ENCODE results near the gene NLRC5.
A peak's percentile ranks its signal among the peaks of the same experiment; 100 is the strongest.
"Not testable (repeated sequence)": the region's sequence is repeated elsewhere in the genome, so short reads cannot be mapped to it uniquely, and the experiment has no call there.

The NLRC5 gene

GRCh38 chr16:57003439-57004386, 14.4 kb downstream of the NLRC5 start:
- Mint-ChIP-seq H3K27me3 (no peaks in the 10 kb centered on the region), H3K4me1 (peaks cover 87% of the 10 kb centered on the region), H3K27ac (peak overlapping the region; percentile 42), H3K36me3 (peaks cover 63% of the 10 kb centered on the region), H3K9me3 (no peaks in the 10 kb centered on the region), H3K4me3 (no peak overlapping the region)
- no peak for DNase-seq
- CTCF ChIA-PET: interaction anchor here (0.7 to 1.6 kb wide), 4 partner anchors 19 to 40 kb away, joined by 3 to 4 read pairs (median 3); no protein-coding TSS in a partner anchor

DNA sequence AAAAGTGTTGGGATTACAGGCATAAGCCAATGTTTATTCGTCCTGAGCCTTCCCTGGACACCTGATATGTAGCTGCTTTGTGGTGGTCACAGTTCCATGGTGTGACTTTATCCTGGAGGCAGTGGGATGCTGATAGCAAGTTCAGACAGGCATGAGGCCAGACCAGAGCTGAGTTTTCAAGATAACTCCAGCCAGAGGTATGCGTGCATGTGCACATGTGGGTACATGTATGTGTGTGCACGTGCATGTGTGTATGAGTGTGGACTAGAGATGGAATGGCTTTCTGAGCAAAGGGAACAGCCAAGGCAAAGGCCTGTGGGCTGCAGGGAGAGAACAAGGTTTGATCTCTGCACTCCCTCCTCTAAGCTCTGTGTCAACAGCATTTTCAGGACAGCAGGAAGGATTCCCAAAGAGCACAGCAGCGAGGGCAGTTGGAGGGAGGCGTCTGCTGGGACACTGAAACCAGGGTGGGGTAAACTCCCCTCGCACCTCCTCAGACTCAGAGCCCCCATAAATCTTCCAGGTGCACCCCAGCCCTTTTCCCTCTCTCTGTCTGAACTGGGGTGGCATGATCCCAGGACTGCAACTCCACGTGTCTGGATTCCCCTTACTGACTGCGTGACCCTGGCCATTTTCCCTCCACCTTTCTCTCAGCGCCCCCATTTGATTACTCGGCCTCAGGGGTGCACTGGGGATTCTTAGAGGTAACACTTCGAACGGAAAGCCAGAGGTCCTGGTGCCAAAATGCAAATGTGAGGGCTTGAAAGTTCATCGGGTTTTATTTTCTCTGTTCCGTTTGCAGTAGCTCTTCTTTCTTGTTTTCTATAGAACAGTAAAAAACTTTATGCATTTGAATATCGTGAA, 15.3 kb downstream of the NLRC5 start:
- Mint-ChIP-seq H3K4me3 (no peak overlapping the region), H3K36me3 (peaks cover 55% of the 10 kb centered on the region), H3K27me3 (no peaks in the 10 kb centered on the region), H3K9me3 (no peaks in the 10 kb centered on the region), H3K27ac (peak overlapping the region; percentile 42), H3K4me1 (peaks cover 86% of the 10 kb centered on the region)
- no peak for DNase-seq
- CTCF ChIA-PET: interaction anchor here (0.7 to 2.2 kb wide), 5 partner anchors 9 to 37 kb away, joined by 3 to 7 read pairs (median 4); partner anchors contain the start of gene NLRC5

GRCh38 chr16:57005597-57005996, 16.2 kb downstream of the NLRC5 start:
- CTCF ChIA-PET: interaction anchor here (1.0 to 2.2 kb wide), 3 partner anchors 10 to 36 kb away, joined by 4 to 7 read pairs (median 4); partner anchors contain the start of gene NLRC5
- peaks cover 85% of the 10 kb centered on the region for H3K4me1 Mint-ChIP-seq
- not testable (repeated sequence) for H3K4me3 Mint-ChIP-seq, H3K9me3 Mint-ChIP-seq, H3K27me3 Mint-ChIP-seq
- peaks cover 58% of the 10 kb centered on the region for H3K36me3 Mint-ChIP-seq
- peak overlapping the region; percentile 46 for H3K27ac Mint-ChIP-seq
- DNase-seq: peak; percentile 20

DNA sequence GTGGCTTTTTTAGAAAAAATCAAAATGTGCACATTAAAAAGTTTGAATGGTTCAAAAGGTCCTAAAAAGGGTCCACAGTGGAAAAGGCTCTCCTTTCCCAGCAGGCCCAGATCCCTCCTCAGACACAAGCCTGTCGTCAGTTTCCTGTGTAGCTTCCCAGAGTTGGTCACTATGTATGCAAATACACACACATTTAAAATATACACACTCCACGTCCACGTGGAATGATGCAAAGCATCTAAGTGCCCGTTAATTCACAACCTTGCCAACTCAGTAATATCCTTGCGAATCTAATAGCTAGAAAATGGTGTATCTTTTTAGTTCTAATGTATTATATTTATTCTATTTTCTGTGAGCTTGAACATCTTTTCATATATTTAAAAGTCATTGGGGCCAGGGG, 17.7 kb downstream of the NLRC5 start:
- CTCF ChIA-PET: interaction anchor here (1.0 to 2.0 kb wide), 2 partner anchors 9 to 42 kb away, joined by 5 read pairs; no protein-coding TSS in a partner anchor
- H3K9me3 Mint-ChIP-seq: no peaks in the 10 kb centered on the region
- peaks cover 55% of the 10 kb centered on the region for H3K36me3 Mint-ChIP-seq
- H3K4me3 Mint-ChIP-seq: no peak overlapping the region
- peak overlapping the region; percentile 28 for H3K27ac Mint-ChIP-seq
- DNase-seq: peak; percentile 11
- H3K4me1 Mint-ChIP-seq: peaks cover 88% of the 10 kb centered on the region
- no peaks in the 10 kb centered on the region for H3K27me3 Mint-ChIP-seq

- Mint-ChIP-seq H3K4me3 (no peak overlapping the region), H3K27ac (no peak overlapping the region), H3K4me1 (peaks cover 90% of the 10 kb centered on the region), H3K36me3 (peaks cover 56% of the 10 kb centered on the region), H3K9me3 (no peaks in the 10 kb centered on the region), H3K27me3 (no peaks in the 10 kb centered on the region)
- no peak for DNase-seq
- CTCF ChIA-PET: interaction anchor here (1.0 to 2.0 kb wide), 2 partner anchors 10 to 43 kb away, joined by 5 read pairs; no protein-coding TSS in a partner anchor
Observed at GRCh38 chr16:57007530-57007929, 18.2 kb downstream of the NLRC5 start.

- Mint-ChIP-seq H3K4me1 (peaks cover 90% of the 10 kb centered on the region), H3K9me3 (no peaks in the 10 kb centered on the region), H3K27me3 (no peaks in the 10 kb centered on the region), H3K27ac (no peak overlapping the region), H3K4me3 (no peak overlapping the region), H3K36me3 (peaks cover 60% of the 10 kb centered on the region)
- no peak for DNase-seq
- CTCF ChIA-PET: interaction anchor here (1.3 to 2.0 kb wide), 2 partner anchors 34 to 44 kb away, joined by 4 to 5 read pairs; no protein-coding TSS in a partner anchor
Observed at GRCh38 chr16:57008440-57008839, 19.1 kb downstream of the NLRC5 start.

DNA sequence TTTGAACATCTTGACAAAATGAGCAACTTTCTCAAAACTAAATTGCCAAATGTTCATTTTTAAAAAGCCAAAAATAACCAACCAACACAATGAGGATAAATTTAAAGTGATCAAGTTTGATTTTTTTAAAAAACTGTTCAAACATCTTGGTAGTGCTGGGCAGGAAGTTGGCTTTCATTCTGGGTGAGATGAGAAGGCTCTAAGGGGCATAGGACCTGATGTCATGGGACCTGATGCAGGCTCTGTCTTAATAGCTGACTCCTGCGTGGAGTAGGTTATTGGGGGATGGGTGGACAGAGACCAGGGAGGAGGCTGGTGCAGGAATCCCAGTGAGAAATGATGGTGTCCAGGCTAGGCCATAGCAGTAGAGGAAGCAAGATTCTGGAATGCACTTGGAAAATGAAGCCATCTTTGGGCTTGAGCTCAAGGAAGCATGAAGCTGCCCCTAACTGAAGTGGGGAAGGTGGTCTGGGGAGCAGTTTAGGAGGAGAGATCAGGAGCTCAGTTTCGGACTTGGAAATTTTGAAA, 20.4 kb downstream of the NLRC5 start:
- Mint-ChIP-seq H3K27ac (peak overlapping the region; percentile 82), H3K36me3 (peaks cover 58% of the 10 kb centered on the region), H3K4me1 (peaks cover 90% of the 10 kb centered on the region), H3K4me3 (no peak overlapping the region), H3K27me3 (no peaks in the 10 kb centered on the region), H3K9me3 (no peaks in the 10 kb centered on the region)
- DNase-seq: peak; percentile 33
- CTCF ChIA-PET: interaction anchor here (1.0 to 1.3 kb wide), 3 partner anchors 32 to 78 kb away, joined by 3 to 4 read pairs (median 3); partner anchors contain the start of gene HERPUD1

DNA sequence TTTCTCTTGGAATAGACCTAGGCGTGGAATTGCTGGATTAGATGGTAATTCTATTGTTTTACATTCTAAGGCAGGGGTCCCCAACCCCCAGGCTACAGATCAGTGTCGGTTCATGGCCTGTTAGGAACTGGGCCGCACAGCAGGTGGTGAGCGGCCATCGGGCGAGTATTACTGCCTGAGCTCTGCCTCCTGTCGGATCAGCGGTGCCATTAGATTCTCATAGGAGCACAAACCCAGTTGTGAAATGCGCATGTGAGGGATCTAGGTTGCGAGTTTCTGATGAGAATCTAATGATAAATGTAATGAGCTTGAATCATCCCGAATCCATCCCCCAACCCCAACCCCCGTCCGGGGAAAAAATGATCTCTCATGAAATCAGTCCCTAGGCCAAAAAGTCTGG, 23.0 kb downstream of the NLRC5 start:
- H3K4me1 Mint-ChIP-seq: peaks cover 90% of the 10 kb centered on the region
- H3K4me3 Mint-ChIP-seq: no peak overlapping the region
- DNase-seq: peak; percentile 15
- H3K36me3 Mint-ChIP-seq: peaks cover 54% of the 10 kb centered on the region
- H3K9me3 Mint-ChIP-seq: no peaks in the 10 kb centered on the region
- no peaks in the 10 kb centered on the region for H3K27me3 Mint-ChIP-seq
- peak overlapping the region; percentile 76 for H3K27ac Mint-ChIP-seq
- CTCF ChIA-PET: no interaction called here

DNA sequence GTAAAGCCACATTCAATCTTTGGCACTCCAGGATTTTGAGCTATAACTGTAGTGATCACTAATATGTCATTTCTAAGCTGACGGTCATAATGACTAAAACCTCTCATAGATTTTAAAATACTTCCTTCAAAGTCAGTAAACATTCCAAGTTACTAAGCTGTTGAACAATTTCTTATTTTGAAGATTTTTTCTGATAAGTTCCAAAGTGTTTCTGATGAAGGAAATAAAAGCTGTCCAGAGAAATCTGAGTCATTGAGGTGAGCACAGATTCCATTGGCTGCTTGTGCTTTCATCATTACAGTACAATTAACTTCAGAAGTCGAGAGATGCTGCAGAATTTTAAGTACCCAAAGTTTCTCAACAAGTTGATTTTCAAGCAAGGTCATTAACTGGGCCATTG, 23.9 kb downstream of the NLRC5 start:
- no peaks in the 10 kb centered on the region for H3K27me3 Mint-ChIP-seq
- no peaks in the 10 kb centered on the region for H3K9me3 Mint-ChIP-seq
- H3K4me3 Mint-ChIP-seq: peak overlapping the region; percentile 54
- H3K36me3 Mint-ChIP-seq: peaks cover 63% of the 10 kb centered on the region
- DNase-seq: no peak
- peak overlapping the region; percentile 98 for H3K27ac Mint-ChIP-seq
- CTCF ChIA-PET: no interaction called here
- peaks cover 87% of the 10 kb centered on the region for H3K4me1 Mint-ChIP-seq

- H3K36me3 Mint-ChIP-seq: peaks cover 67% of the 10 kb centered on the region
- H3K9me3 Mint-ChIP-seq: no peaks in the 10 kb centered on the region
- CTCF ChIA-PET: no interaction called here
- peak; percentile 6 for DNase-seq
- H3K27ac Mint-ChIP-seq: peak overlapping the region; percentile 98
- H3K4me3 Mint-ChIP-seq: peak overlapping the region; percentile 54
- peaks cover 86% of the 10 kb centered on the region for H3K4me1 Mint-ChIP-seq
- no peaks in the 10 kb centered on the region for H3K27me3 Mint-ChIP-seq
Observed at GRCh38 chr16:57013902-57014301, 24.5 kb downstream of the NLRC5 start.

GRCh38 chr16:57016301-57016700, 26.9 kb downstream of the NLRC5 start:
- Mint-ChIP-seq H3K36me3 (peaks cover 76% of the 10 kb centered on the region), H3K9me3 (no peaks in the 10 kb centered on the region), H3K4me1 (peaks cover 83% of the 10 kb centered on the region), H3K4me3 (no peak overlapping the region), H3K27ac (peak overlapping the region; percentile 81), H3K27me3 (no peaks in the 10 kb centered on the region)
- DNase-seq: no peak
- CTCF ChIA-PET: interaction anchor here (1.6 kb wide), 1 partner anchor 51 kb away, joined by 6 read pairs; no protein-coding TSS in a partner anchor

DNA sequence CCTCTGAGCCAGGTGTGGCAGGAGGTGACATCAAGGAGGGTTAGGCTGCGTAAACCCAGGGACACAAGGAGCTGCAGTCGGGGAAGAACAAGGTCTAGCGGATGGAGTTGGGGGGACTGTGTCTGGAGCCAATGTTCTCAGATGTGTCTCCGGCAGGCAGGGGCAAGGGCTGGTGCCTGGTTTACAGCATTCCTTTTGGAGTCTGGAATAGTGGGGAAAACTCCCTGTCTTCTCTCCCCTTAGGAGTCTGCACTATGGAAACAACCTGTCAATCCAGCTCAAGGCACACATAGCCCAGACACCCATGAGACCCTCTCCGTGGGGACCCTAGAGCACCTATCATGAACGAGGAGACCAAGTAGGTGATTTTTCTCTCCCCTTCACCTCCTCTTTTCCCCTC, 27.5 kb downstream of the NLRC5 start:
- Mint-ChIP-seq H3K9me3 (no peaks in the 10 kb centered on the region), H3K27me3 (no peaks in the 10 kb centered on the region), H3K36me3 (peaks cover 80% of the 10 kb centered on the region), H3K4me3 (no peak overlapping the region), H3K27ac (peak overlapping the region; percentile 81), H3K4me1 (peaks cover 83% of the 10 kb centered on the region)
- CTCF ChIA-PET: interaction anchor here (1.6 kb wide), 1 partner anchor 51 kb away, joined by 6 read pairs; no protein-coding TSS in a partner anchor
- no peak for DNase-seq

GRCh38 chr16:57017251-57017650, 27.9 kb downstream of the NLRC5 start:
- H3K36me3 Mint-ChIP-seq: peaks cover 80% of the 10 kb centered on the region
- H3K4me1 Mint-ChIP-seq: peaks cover 83% of the 10 kb centered on the region
- DNase-seq: no peak
- CTCF ChIA-PET: interaction anchor here (1.6 kb wide), 1 partner anchor 52 kb away, joined by 6 read pairs; no protein-coding TSS in a partner anchor
- no peaks in the 10 kb centered on the region for H3K9me3 Mint-ChIP-seq
- H3K27ac Mint-ChIP-seq: peak overlapping the region; percentile 29
- H3K27me3 Mint-ChIP-seq: no peaks in the 10 kb centered on the region
- H3K4me3 Mint-ChIP-seq: peak overlapping the region; percentile 10
